B cell (primary cell): ENCODE results near the gene NPAS1. TPM values are rescaled to one million over a fixed set of nuclear protein-coding genes. Genes with fewer than 3 reads are reported as not detected.

Source experiments
- ATAC-seq: fragments of 200-7000 bp; cut with Tn5 transposase; one replicate; pipeline ENCODE4 v1.10.0; 2021; ENCODE audit warnings: low read depth, mild to moderate bottlenecking, moderate number of reproducible peaks, moderate library complexity
- CTCF ChIA-PET: fragments of 350-600 bp; sonication (Branson Sonifier 250); formaldehyde crosslinking; loops from one replicate; lab custom pipeline; 2021; ENCODE audit warnings: antibody characterized with exemption, inconsistent platforms; lab: Charles Lee
- POLR2A ChIA-PET: fragments of 350-600 bp; sonication (Branson Sonifier 250); formaldehyde crosslinking; loops from one replicate; lab custom pipeline; 2021; ENCODE audit warnings: antibody characterized with exemption; lab: Charles Lee
- DNase-seq: peaks from one replicate; pipeline ENCODE4 v3.0.0; 2013
- H2AFZ ChIP-seq: 2 replicates; pipeline ENCODE4 v1.6.1; 2012; ENCODE audit warnings: mild to moderate bottlenecking, low read depth, low read length; ENCODE audit not compliant: insufficient read depth, poor library complexity, severe bottlenecking
- H3K27ac ChIP-seq, 2 donors: 1 replicate in 1 of 2; 2 replicates in 1 of 2; pipeline ENCODE4 v1.5.1; 2012 to 2013; ENCODE audit warnings: low read length in 2 of 2, mild to moderate bottlenecking in 2 of 2, moderate library complexity in 1 of 2
- H3K27me3 ChIP-seq, 4 experiments: fragments of 200-600 bp in 1 of 4; sonication (generic) in 1 of 4; replicated peaks in 1 of 4; 1 replicate in 2 of 4; 2 replicates in 2 of 4; pipeline versions ENCODE4 v1.6.1 to v1.7.0; 2013 to 2016; ENCODE audit warnings: low read length in 3 of 4, mild to moderate bottlenecking in 2 of 4, mixed read lengths in 1 of 4, moderate library complexity in 1 of 4; ENCODE audit not compliant: insufficient read depth in 4 of 4, control insufficient read depth in 3 of 4; ENCODE audit errors: control extremely low read depth in 1 of 4
- H3K36me3 ChIP-seq, 2 experiments: replicated peaks in 1 of 2; 1 replicate in 1 of 2; 2 replicates in 1 of 2; pipeline versions ENCODE4 v1.6.1 to v1.7.1; 2013; ENCODE audit warnings: low read length in 1 of 2; ENCODE audit not compliant: insufficient read depth in 2 of 2, control insufficient read depth in 1 of 2; ENCODE audit errors: control extremely low read depth in 1 of 2, extremely low read depth in 1 of 2
- H3K4me1 ChIP-seq, 2 donors: fragments of 200-600 bp in 1 of 2; sonication (generic) in 1 of 2; 1 replicate in 1 of 2; 2 replicates in 1 of 2; pipeline versions ENCODE4 v1.5.1 to v1.6.1; 2013 to 2017; ENCODE audit warnings: low read length in 2 of 2; ENCODE audit not compliant: control insufficient read depth in 2 of 2, insufficient read depth in 2 of 2
- H3K4me2 ChIP-seq: replicated peaks from 2 replicates; pipeline ENCODE3; 2012; ENCODE audit warnings: mild to moderate bottlenecking, low read depth, low read length; ENCODE audit not compliant: poor library complexity, severe bottlenecking
- H3K4me3 ChIP-seq, 5 experiments: fragments of 200-600 bp in 1 of 5; sonication (generic) in 1 of 5; 1 replicate in 3 of 5; 2 replicates in 2 of 5; pipeline versions ENCODE4 v1.5.1 to v1.7.0; 2011 to 2016; ENCODE audit warnings: low read length in 4 of 5, mild to moderate bottlenecking in 4 of 5, low read depth in 2 of 5, control low read depth in 1 of 5, moderate library complexity in 1 of 5; ENCODE audit not compliant: insufficient read depth in 1 of 5; ENCODE audit errors: control extremely low read depth in 1 of 5, extremely low read depth in 1 of 5
- H3K79me2 ChIP-seq: fragments of 200-600 bp; sonication (generic); one replicate; pipeline ENCODE4 v1.6.0; 2016; ENCODE audit warnings: low read length; ENCODE audit not compliant: control insufficient read depth, insufficient read depth
- H3K9ac ChIP-seq: fragments of 200-600 bp; sonication (generic); 2 replicates; pipeline ENCODE4 v1.6.1; 2017; ENCODE audit warnings: mild to moderate bottlenecking, low read length, moderate library complexity
- H3K9me3 ChIP-seq, 3 donors: one replicate each; pipeline versions ENCODE4 v1.6.1 to v1.7.1; 2013; ENCODE audit warnings: low read length in 2 of 3; ENCODE audit not compliant: control insufficient read depth in 2 of 3, insufficient read depth in 1 of 3; ENCODE audit errors: control extremely low read depth in 1 of 3
- H4K20me1 ChIP-seq: 2 replicates; pipeline ENCODE4 v1.6.0; 2012; ENCODE audit warnings: mild to moderate bottlenecking, low read length; ENCODE audit not compliant: insufficient read depth, control insufficient read depth, poor library complexity, severe bottlenecking
- H3K27ac Mint-ChIP-seq: one replicate; pipeline ENCODE4 v1.8.0; 2021; ENCODE audit warnings: mixed read lengths
- H3K27me3 Mint-ChIP-seq: one replicate; pipeline ENCODE4 v1.8.0; 2021; ENCODE audit warnings: mixed read lengths
- H3K4me1 Mint-ChIP-seq: one replicate; pipeline ENCODE4 v1.8.0; 2021; ENCODE audit warnings: mixed read lengths
- H3K4me3 Mint-ChIP-seq: one replicate; pipeline ENCODE4 v1.8.0; 2021; ENCODE audit warnings: mixed read lengths
- H3K9me3 Mint-ChIP-seq: one replicate; pipeline ENCODE4 v1.8.0; 2022; ENCODE audit warnings: mixed read lengths; ENCODE audit not compliant: insufficient read depth
- EZH2 ChIP-seq: IDR thresholded peaks from 2 replicates; pipeline ENCODE4 v1.6.1; 2012; ENCODE audit warnings: borderline replicate concordance, low read depth, mild to moderate bottlenecking, moderate library complexity, low read length; ENCODE audit not compliant: insufficient read depth, poor library complexity, severe bottlenecking
- WGBS: methylation state at CpG from one replicate; pipeline ENCODE4 v1.1.5; 2013; ENCODE audit warnings: missing lambda C conversion rate; ENCODE audit not compliant: insufficient coverage; 5-methylcytosine and 5-hydroxymethylcytosine counted together
- intact Hi-C: fragments of 100-400 bp; cut with micrococcal nuclease; formaldehyde crosslinking; loops from one replicate; pipeline ENCODE4 v1.10.0; 2022
- polyA plus RNA-seq: library from polyadenylated mRNA; depleted of rRNA; stranded (reverse); fragments of >200 nt; gene quantifications from 2 replicates; pipeline ENCODE4 v1.2.3, GENCODE V29; 2012
- total RNA-seq, 2 donors: library from RNA; stranded (reverse); fragments of 120-200 nt in 1 of 2; gene quantifications; 1 replicate in 1 of 2; 2 replicates in 1 of 2; pipeline versions ENCODE4 v1.2.3 to v1.2.4, GENCODE V29; 2013 to 2022
- TF ChIP-seq, protein P1 (sequence below): fragments of 200-600 bp; IDR thresholded peaks from one replicate; pipeline ENCODE4 v1.8.0; 2022; ENCODE audit warnings: antibody characterized with exemption, mild to moderate bottlenecking

Gene NPAS1
- total and polyA plus RNA-seq, 2 donors (not counting 1 experiment from before 2014, with no cell fraction given) = 1.1 to 1.7 TPM

GRCh38 chr19:46992699-46993535 is 26.7 kb upstream of the NPAS1 start:
- peaks cover 6 to 8% of the 10 kb centered on the region in 2 donors for H3K4me1 ChIP-seq
- H3K4me3 ChIP-seq = no peak overlapping the region
- WGBS = 96% methylated on average over 25 of the region's 25 CpGs
- no peaks in the 10 kb centered on the region for H3K9me3 ChIP-seq
- no peak overlapping the region for H3K4me2 ChIP-seq
- H3K36me3 ChIP-seq = peaks cover 0 to 57% of the 10 kb centered on the region in 2 experiments
- intact Hi-C loops = no loop called here
- Mint-ChIP-seq H3K27me3 (no peaks in the 10 kb centered on the region), H3K4me3 (no peak overlapping the region), H3K9me3 (no peaks in the 10 kb centered on the region), H3K4me1 (peaks cover 10% of the 10 kb centered on the region), H3K27ac (no peak overlapping the region)
- no peak overlapping the region for H3K9ac ChIP-seq
- POLR2A ChIA-PET = interaction anchor here (0.5 kb wide), 1 partner anchor 164 kb away, joined by 4 read pairs; no protein-coding TSS in a partner anchor
- no peak overlapping the region for H2AFZ ChIP-seq
- TF ChIP-seq, protein P1, sequence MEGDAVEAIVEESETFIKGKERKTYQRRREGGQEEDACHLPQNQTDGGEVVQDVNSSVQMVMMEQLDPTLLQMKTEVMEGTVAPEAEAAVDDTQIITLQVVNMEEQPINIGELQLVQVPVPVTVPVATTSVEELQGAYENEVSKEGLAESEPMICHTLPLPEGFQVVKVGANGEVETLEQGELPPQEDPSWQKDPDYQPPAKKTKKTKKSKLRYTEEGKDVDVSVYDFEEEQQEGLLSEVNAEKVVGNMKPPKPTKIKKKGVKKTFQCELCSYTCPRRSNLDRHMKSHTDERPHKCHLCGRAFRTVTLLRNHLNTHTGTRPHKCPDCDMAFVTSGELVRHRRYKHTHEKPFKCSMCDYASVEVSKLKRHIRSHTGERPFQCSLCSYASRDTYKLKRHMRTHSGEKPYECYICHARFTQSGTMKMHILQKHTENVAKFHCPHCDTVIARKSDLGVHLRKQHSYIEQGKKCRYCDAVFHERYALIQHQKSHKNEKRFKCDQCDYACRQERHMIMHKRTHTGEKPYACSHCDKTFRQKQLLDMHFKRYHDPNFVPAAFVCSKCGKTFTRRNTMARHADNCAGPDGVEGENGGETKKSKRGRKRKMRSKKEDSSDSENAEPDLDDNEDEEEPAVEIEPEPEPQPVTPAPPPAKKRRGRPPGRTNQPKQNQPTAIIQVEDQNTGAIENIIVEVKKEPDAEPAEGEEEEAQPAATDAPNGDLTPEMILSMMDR = no peak
- TF ChIP-seq EZH2 = no peak
- no peaks in the 10 kb centered on the region for H3K27me3 ChIP-seq
- no peak overlapping the region for H3K27ac ChIP-seq
- no peak for DNase-seq
- no peak for ATAC-seq
- H3K79me2 ChIP-seq = no peaks in the 10 kb centered on the region
- CTCF ChIA-PET = interaction anchor here (0.6 to 3.5 kb wide), 11 partner anchors 9 to 356 kb away, joined by 3 to 38 read pairs (median 4); partner anchors contain the start of gene SLC1A5
- no peaks in the 10 kb centered on the region for H4K20me1 ChIP-seq

GRCh38 chr19:46993622-46994021 is 26.0 kb upstream of the NPAS1 start:
- H3K4me1 ChIP-seq = peaks cover 6 to 8% of the 10 kb centered on the region in 2 donors
- TF ChIP-seq, protein P1 = no peak
- TF ChIP-seq EZH2 = no peak
- no peaks in the 10 kb centered on the region for H4K20me1 ChIP-seq
- no peak for DNase-seq
- H3K4me3 ChIP-seq = no peak overlapping the region
- no peaks in the 10 kb centered on the region for H3K79me2 ChIP-seq
- ChIA-PET CTCF (interaction anchor here (0.6 to 3.5 kb wide), 5 partner anchors 19 to 236 kb away, joined by 3 to 38 read pairs (median 9); no protein-coding TSS in a partner anchor), POLR2A (no interaction called here)
- Mint-ChIP-seq H3K27ac (no peak overlapping the region), H3K9me3 (no peaks in the 10 kb centered on the region), H3K4me1 (peaks cover 10% of the 10 kb centered on the region), H3K27me3 (no peaks in the 10 kb centered on the region), H3K4me3 (no peak overlapping the region)
- H3K9me3 ChIP-seq = no peaks in the 10 kb centered on the region
- peaks cover 0 to 56% of the 10 kb centered on the region in 2 experiments for H3K36me3 ChIP-seq
- no peak overlapping the region for H3K9ac ChIP-seq
- no peak overlapping the region for H2AFZ ChIP-seq
- over 99% methylated on average over 7 of the region's 7 CpGs for WGBS
- H3K27ac ChIP-seq = no peak overlapping the region
- no peak overlapping the region for H3K4me2 ChIP-seq
- no peak for ATAC-seq
- no peaks in the 10 kb centered on the region for H3K27me3 ChIP-seq
- intact Hi-C loops = no loop called here
